Epithelial cell of esophagus (primary cell): Measurements from ENCODE around the gene AP1G2.
A peak's percentile ranks its signal among the peaks of the same experiment; 100 is the strongest.

Source experiments
- DNase-seq: peaks from one replicate; pipeline ENCODE4 v3.0.0; 2010; ENCODE audit warnings: low read depth
- H3K4me3 ChIP-seq: 2 replicates; pipeline ENCODE4 v1.5.1; 2011; ENCODE audit warnings: mild to moderate bottlenecking, low read length, control low read depth
- TF ChIP-seq, protein P1 (sequence below): IDR thresholded peaks from 2 replicates; pipeline ENCODE4 v1.5.1; 2011; ENCODE audit warnings: low read depth, mild to moderate bottlenecking, low read length, control low read depth, inconsistent platforms; ENCODE audit not compliant: insufficient read depth; ENCODE audit errors: missing control alignments

Gene AP1G2

DNA sequence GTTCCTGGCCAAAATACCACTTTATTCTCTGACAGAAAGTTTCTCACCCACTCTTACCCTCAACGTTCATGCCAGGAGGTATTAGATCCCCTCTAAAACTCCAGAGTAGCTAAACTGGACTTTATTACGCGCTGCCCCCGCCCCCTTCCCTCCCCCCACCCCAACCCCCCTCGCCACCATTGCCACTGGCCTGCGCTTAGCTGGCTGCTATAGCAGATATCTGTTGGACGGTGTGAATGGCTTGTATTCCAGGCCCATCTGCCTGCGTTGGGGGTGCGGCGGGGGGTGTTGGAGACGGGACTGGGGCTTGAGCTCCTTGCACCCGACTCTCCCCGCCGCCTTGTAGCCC, 12.1 kb downstream of the AP1G2 start:
- DNase-seq = no peak
- H3K4me3 ChIP-seq = peak overlapping the region; percentile 90
- TF ChIP-seq, protein P1, sequence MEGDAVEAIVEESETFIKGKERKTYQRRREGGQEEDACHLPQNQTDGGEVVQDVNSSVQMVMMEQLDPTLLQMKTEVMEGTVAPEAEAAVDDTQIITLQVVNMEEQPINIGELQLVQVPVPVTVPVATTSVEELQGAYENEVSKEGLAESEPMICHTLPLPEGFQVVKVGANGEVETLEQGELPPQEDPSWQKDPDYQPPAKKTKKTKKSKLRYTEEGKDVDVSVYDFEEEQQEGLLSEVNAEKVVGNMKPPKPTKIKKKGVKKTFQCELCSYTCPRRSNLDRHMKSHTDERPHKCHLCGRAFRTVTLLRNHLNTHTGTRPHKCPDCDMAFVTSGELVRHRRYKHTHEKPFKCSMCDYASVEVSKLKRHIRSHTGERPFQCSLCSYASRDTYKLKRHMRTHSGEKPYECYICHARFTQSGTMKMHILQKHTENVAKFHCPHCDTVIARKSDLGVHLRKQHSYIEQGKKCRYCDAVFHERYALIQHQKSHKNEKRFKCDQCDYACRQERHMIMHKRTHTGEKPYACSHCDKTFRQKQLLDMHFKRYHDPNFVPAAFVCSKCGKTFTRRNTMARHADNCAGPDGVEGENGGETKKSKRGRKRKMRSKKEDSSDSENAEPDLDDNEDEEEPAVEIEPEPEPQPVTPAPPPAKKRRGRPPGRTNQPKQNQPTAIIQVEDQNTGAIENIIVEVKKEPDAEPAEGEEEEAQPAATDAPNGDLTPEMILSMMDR = no peak

DNA sequence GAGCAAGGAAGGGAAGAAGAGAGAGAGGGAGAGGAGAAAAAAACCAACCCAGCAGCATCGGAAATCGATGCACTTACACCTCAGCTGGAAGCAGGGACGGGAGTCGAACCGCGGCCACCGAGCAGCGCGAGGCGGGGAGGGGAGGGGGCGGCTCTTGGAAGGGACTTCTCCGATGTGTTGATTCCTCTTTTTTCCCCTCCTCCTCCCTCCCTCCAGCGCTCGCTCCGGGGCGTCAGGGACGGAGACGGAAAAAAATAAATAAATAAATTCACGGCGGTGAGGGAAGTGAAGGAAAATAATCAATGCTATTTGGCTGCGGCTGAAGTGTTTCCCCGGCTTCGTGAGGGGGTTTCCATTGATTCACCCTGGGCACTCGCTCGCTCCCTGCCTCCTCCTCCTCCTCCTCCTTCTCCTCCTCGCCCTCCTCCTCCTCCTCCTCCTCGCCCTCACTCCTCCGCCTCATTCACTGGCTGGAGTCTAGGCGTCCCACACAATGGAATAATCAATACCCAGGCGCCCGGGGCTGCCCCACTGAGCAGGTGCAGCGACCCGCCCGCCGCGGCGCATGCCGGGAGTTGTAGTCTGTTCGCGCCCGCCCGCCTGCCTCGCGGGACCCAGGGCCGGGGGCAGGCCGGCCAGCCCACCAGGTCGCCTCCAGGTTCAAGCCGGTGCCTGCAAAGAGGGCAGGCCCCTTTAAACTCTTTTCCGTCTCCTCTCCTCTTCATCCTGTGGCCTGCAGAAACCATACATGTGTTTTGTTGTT, 16.1 kb downstream of the AP1G2 start, which contains the start of gene ZFHX2:
Gene ZFHX2, minus strand, starts transcription at position 500 of the 763 bp plus-strand sequence. CDS start 16,440 bp downstream, outside the sequence.
- TF ChIP-seq, protein P1 = no peak
- peak within 1 kb of the TSS; percentile 70 for H3K4me3 ChIP-seq
- peak; percentile 59 for DNase-seq

DNA sequence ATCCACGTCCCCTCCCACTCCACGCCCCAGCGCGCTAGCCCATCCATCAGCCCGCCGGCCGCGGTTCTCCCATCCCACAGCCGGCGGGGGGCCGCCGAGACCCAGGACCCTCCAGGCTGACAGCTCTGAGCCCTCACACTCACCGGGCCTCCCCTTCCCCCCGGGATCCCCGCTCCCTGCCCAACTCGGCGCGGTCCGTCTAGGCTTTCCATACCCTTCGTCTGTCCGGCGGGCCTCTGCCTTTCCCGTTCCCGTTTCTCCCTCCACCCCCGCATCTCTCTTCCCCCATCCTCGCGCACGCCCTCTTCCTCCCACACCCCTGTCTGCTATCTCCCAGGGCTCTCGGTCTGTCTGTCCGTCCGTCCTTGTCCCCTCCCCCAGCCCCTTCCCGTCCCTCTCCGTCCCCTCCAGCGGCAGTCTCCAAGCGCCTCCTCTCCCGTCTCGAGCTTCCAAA, 16.8 kb downstream of the AP1G2 start:
- TF ChIP-seq, protein P1 = no peak
- DNase-seq = no peak
- H3K4me3 ChIP-seq = peak overlapping the region; percentile 70

DNA sequence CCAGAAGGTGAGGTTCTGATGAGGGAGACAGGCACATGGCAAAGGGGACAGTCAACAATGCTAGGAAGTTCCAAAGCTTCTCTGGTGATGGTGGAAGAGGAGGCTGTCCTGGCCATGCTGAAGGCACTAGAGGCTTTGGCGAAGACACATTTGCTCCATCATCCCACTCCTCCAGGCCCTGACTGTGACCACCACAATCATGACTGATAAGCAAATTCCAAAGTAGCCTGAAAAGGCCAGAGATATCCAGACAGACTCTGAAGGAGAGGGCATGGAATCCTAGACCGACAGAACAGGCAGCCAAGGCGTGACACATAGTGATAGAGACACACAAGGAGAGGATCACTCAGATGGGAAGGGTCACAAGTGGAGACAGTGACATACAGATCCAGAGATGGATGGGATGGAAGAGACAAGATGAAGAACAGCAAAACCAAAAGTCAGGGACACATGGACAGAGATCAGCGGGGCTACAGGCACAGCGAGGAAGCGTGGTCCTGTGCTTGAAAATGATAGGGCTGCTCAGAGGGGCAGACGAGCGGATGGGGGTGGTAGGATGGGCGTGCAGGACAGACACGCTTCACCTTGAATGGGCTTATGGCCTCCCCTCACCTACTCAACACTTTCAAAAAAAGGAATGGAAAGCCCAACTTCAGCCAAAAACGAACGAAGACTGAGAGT, 17.3 kb downstream of the AP1G2 start:
- no peak for DNase-seq
- TF ChIP-seq, protein P1 = no peak
- peak overlapping the region; percentile 70 for H3K4me3 ChIP-seq

DNA sequence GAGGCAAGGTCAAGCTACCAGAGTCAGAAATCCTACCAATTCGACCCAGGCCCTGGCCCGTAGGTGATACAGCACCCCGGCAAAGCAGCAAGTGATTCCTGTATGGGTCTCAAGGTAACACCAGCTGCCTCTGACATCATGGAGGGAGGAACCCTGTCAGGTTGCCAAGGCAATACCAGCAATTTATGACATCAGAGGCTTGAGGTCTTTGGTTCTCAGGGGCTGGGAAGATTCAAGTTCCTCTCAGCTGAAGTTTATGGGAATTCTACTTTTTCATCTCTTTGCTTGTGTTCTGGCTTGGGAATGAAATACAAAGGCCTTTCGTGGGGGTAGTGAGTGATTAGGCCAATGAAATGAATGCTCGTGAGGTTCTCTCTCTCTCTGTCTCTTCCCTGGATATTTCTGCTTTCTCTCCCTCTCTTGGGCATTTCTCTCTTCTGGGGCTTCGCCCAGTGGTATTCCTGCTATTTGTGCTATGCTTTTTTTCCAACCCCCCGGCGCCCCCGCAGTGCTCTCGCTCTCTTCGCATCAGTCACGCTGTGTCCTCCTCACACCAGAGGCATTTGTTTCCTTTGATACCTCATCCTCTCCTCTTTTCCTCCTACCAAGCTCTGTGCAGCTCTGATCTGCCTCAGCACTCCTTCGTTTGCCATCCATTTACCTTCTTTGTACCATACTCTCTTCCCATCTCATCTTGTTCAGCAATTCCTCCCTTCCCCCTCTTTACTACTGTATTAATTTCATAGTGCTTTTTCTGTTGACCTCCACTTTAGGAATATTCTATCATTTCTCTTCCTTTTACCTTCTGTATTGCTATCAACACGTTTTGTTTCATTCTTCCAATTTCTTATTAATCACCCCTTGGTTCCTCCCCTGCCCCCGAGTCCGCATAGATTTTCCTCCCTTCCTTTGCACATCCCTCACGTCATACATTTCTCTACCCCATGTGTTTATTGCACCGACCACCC, 19.0 kb downstream of the AP1G2 start:
- no peak for DNase-seq
- no peak overlapping the region for H3K4me3 ChIP-seq
- TF ChIP-seq, protein P1 = no peak

DNA sequence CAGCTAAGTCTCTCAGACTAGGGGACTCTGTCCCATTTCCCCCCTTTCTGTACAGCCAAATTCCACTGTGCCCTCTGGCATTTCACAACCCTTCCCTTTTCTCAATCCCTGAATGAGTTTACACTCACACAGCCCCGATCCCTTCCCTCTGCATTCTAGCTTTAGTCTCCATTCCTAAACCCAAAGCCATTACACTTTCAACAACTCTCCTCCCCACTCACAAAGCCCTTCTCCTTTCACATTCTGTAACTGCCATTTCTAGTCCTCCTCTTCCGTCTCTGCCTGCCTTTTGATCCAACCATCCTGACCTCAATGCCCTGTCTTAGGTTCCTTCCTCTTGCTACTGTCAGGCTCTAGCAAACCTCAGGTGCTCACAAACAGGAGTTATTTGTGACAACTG, 19.7 kb downstream of the AP1G2 start:
- no peak overlapping the region for H3K4me3 ChIP-seq
- TF ChIP-seq, protein P1 = no peak
- no peak for DNase-seq
